Activated CD4-positive, alpha-beta T cell treated with anti-CD3 and anti-CD28 coated beads, Interleukin-2, amount 50 U/mL, for 1 hour (primary cell): ENCODE results near the gene EGFL6.
"Not testable (repeated sequence)": the region's sequence is repeated elsewhere in the genome, so short reads cannot be mapped to it uniquely, and the experiment has no call there.

Experiments
- DNase-seq: peaks from one replicate; pipeline ENCODE4 v3.0.0-alpha.2; 2020

EGFL6 gene

DNA sequence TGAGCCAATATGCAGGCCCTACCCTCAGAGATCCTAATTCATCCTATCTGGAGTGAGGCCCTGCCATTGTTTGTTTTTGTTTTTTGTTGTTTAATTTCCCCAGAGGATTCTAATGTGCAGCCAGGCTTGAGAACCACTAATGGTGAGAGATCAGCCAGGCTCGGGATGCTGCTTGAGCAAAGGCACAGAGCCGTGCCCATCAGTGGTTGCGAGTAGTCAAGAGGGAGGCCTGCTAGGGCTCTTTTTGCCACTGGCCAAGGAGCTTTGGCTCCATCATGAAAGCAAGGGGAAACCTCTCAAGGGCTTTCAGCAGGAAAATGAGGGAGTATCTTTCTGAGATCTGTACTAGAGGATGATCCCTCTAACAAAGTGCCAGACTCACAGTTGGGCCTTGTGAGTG lies 86.3 kb downstream of the EGFL6 start:
- no peak for DNase-seq

DNA sequence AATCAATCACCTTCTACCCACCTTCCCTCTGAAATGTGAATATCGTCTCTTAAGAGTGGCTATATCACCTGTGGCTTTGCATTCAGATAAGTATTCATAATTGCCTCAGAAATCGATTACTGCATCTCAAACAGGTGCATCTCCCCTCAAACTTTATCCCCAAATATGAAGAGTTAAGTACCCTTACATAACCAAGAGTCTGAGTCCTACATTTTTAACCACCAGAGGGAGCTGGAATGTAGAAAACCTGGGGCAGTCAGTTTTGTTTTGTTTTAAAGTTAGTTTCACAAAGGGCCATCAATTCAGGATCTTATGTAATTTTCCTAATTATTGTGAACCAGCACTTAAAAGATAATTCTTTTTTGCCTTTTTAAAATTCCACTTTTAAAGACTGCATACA lies 89.2 kb downstream of the EGFL6 start:
- DNase-seq = no peak

DNA sequence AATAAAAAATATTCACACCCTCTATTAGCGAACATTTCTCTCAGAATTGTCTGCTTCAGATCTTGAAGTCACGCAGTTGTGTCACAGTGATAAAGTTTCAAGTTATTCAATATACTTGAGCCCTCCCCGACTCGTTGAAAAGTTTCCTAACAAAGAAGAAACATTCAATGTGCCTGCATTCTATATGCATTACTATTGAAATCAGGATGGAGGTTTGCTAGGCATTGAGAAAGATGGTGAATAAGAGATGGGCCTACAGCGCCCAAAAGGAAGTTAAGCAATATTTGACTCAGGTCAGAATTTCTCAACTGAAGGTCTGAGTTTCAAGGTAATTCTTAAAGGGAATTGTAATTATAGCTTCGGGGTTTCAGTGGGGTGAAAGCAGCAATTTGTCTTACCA lies 89.7 kb downstream of the EGFL6 start:
- DNase-seq = no peak

DNA sequence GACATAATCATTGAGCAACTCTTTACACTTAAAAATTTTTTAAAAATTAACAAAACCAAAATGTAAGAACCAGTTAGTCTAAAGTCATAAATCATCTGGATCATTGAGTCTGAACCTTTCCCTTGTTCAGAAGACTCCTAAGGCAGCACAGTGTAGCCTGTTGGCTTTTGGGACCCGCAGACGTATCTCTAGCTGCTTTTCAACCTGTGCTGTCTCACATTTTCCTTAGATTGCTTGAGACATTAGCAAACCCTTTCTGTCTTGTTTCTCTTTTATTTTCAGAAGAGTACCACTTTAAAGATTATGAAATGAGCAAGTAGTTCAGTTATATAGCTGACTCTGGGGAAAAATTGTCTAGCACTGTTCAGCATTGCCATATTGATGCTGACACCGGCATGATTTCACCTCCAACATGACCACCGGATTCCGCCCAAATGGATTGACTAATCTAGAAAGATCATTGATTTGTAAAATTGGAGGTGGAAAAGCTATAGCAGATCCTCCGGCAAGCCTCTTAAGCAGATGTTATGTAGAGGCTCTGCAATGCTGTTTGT lies 92.4 kb downstream of the EGFL6 start:
- no peak for DNase-seq

DNA sequence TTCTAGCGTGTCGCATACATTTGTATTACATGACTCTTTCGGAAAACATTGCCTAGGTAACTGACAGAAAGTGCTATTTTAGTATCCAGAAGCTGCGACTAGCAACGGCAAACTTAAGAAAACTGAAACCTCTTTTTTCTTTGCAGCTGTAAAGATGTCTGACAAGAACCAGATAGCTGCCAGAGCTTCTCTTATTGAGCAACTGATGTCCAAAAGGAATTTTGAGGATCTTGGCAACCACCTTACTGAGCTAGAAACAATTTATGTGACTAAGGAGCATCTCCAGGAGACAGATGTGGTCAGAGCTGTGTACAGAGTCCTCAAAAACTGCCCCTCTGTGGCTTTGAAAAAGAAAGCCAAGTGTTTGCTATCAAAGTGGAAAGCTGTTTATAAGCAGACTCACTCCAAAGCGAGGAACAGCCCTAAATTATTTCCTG lies 93.0 kb downstream of the EGFL6 start:
- DNase-seq = no peak

DNA sequence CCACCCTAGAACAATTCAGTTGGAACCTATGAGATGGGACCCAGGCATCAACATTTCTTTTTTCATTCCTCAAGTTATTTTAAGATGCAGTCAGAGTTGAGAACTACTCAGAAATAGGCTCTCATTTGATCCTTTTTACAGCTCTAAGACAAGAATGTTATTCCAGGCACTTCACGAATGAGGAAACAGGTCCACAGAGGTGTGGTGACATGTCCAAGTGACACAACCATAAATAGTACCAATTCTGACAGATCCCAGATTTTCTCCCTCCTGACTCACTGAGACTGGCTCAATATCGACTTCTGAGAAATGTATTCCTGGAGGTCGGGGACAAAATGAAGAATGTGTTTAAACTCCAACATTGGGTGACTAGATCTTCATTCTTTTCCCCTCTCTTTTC lies 94.6 kb downstream of the EGFL6 start:
- no peak for DNase-seq

DNA sequence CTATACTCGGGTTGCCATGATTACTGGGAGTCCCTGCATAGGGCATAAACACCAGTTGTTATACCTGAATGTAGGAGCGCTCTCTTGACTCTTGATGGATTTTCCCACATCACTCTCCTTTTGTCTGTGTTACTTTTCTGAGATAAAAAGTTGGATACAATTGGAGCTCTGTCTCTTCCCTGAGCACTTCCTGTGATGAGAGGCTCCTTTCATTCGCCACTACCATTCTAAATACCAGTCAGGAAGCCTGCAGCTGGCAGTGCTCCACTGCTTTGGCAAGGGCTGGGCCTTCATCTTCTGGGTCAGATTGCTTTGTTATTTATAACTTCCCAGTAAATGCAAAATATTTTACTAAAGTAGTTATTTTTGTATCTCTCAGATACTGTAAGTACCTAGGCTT lies 97.4 kb downstream of the EGFL6 start:
- DNase-seq = no peak

DNA sequence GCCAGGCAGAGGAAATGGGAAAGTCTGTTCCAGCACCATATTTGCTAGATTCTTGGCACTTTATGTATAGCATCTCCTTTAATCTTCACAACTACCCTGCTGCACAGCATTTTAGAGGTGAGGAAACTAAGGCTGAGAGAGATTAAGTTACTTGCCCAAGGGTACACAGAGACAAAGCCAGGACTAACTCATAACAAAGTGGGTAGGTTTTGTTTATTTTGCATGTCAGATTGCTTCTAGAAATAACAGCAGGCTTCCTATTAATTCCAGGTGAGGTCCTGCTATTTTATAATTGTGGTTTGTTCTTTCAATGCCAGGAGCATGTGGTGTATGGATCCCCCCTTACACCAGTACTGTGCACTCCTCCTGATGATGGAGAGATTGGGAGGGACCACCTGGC lies 98.5 kb downstream of the EGFL6 start:
- DNase-seq = no peak

DNA sequence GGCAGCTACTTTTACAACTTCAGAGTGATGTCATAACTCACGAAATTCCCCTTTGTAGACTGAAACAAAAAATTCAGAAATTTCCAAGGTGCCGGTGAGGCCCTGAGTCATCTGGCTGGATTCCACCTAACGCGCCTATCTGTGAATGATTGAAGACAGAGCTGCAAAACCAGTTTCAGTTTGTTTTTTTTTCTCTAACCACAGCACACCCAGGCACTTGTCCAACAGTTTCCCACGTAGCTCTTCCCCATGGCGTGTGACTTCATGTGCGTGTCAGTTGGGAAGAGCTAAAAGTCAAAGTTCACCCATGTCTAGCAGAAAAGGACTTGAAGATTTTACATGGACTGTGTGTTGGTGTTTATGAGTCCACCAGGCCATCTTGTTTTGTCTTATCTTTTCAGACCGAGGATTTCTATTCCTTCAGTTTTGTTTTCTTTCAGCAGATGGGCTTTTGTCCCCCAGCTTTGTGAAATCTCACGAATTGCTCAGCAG lies 99.9 kb downstream of the EGFL6 start:
- DNase-seq = peak; percentile 45

DNA sequence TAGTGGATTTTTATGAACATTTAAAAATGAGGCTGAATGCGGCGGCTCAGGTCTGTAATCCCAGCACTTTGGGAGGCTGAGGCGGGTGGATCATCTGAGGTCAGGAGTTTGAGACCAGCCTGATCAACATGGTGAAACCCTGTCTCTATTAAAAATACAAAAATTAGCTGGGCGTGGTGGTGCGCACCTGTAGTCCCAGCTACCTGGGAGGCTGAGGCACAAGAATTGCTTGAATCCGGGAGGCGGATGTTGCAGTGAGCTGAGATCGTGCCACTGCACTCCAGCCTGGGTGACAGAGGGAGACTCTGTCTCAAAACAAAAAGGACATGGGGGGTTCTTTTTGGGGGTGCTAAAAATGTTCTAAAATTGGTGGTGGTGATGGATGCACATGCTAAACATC lies 100.4 kb downstream of the EGFL6 start:
- not testable (repeated sequence) for DNase-seq

DNA sequence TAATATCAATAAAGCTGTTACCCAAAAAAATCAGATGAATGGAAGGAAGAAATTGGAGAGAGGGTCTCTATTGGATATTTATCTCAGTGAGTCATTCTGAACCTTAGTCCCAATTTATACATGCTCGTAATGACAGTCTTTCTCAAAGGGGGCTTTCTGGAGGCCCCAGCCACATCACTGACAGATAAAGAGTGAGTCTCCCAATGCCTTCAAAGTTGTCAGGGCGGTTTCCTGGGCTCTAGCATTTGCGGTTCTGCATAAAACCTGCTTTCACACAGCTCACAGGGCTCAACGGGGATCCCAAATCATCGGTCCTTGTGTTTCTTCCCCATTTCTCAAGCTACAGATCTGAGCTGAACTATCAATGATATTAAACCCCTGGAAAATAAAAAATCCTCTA lies 100.8 kb downstream of the EGFL6 start:
- no peak for DNase-seq

DNA sequence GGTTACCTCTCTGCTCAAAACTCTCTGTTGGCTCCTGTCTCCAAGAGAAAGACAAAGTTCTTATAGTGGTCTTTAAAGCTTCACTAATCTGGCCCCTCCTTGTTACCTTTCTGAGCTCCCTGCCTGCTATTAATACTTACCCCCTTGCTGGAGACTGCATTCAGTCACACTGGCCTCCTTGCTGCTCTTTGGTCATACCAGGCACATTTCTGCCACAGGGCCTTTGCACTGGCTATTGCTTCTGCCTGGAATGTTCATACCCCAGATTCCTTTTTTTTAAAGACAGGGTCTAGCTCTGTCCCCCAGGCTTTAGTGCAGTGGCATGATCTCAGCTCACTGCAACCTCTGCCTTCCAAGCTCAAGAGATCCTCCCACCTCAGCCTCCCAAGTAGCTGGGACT lies 103.6 kb downstream of the EGFL6 start:
- no peak for DNase-seq

DNA sequence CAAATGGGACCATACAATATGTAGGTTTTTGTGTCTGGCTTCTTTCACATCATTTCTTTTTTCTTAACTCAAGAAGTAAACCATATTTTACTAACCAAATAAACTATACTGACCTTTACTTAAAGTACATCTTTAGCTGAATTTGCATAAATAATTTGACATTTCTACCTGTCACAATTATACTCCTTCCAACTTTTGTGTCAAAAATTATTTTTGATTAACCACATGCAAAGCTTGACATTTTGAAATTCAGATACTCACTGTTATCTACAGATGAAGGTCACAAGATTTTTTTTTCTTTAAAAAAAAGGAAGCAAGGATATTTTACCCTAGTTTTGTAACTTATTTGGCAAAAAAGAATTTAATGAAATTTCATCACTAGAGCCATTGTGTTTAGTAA lies 107.5 kb downstream of the EGFL6 start:
- DNase-seq = no peak

DNA sequence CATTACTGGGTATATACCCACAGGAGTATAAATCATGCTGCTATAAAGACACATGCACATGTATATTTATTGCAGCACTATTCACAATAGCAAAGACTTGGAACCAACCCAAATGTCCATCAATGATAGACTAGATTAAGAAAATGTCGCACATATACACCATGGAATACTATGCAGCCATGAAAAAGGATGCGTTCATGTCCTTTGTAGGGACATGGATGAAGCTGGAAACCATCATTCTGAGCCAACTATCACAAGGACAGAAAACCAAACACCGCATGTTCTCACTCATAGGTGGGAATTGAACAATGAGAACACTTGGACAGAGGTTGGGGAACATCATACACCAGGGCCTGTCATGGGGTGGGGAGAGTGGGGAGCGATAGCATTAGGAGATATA lies 110.3 kb downstream of the EGFL6 start:
- DNase-seq = not testable (repeated sequence)

DNA sequence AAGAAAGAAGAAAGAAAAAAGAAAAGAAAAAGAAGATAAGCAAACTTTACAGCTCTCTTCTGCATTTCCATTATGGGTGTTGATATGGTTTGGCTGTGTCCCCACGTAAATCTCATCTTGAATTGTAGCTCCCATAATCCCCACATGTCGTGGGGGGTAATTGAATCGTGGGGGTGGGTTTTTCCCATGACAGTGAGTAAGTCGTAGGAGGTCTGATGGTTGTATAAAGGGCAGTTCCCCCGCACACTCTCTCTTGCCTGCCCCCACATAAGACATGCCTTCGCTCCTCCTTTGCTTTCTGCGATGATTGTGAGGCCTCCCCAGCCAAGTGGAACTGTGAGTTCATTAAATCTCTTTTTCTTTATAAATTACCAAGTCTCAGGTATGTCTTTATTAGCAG lies 112.2 kb downstream of the EGFL6 start:
- DNase-seq = no peak
